Astrocyte (in vitro differentiated cells and primary cell): Measurements from ENCODE around the gene HMGN3. TPM values are rescaled to one million over a fixed set of nuclear protein-coding genes. Genes with fewer than 3 reads are reported as not detected.

ENCODE experiments used
- DNase-seq: peaks from one replicate; pipeline ENCODE4 v3.0.0-alpha.2; 2010; ENCODE audit warnings: low read depth
- FAIRE-seq: peaks from 2 replicates; lab custom pipeline; 2011; peaks lifted over from hg19 to GRCh38; lab: Jason Lieb, UNC
- H2AFZ ChIP-seq: 2 replicates; pipeline ENCODE4 v1.6.0; 2012; ENCODE audit warnings: low read depth, low read length, inconsistent platforms
- H3K27ac ChIP-seq: 2 replicates; pipeline ENCODE4 v1.5.1; 2011; ENCODE audit warnings: low read depth, low read length, inconsistent platforms
- H3K27me3 ChIP-seq: 2 replicates; pipeline ENCODE4 v1.6.0; 2011; ENCODE audit warnings: low read length, inconsistent platforms; ENCODE audit not compliant: insufficient read depth
- H3K36me3 ChIP-seq: 2 replicates; pipeline ENCODE4 v1.5.1; 2011; ENCODE audit warnings: low read length, inconsistent platforms; ENCODE audit not compliant: insufficient read depth
- H3K4me1 ChIP-seq: 2 replicates; pipeline ENCODE4 v1.5.1; 2011; ENCODE audit warnings: low read length, inconsistent platforms; ENCODE audit not compliant: insufficient read depth
- H3K4me2 ChIP-seq: 2 replicates; pipeline ENCODE4 v1.6.0; 2012; ENCODE audit warnings: low read length, inconsistent platforms
- H3K4me3 ChIP-seq: 2 replicates; pipeline ENCODE4 v1.5.1; 2011; ENCODE audit warnings: low read depth, mild to moderate bottlenecking, low read length, inconsistent platforms; ENCODE audit not compliant: insufficient read depth
- H3K79me2 ChIP-seq: 2 replicates; pipeline ENCODE4 v1.6.0; 2012; ENCODE audit warnings: mild to moderate bottlenecking, low read length, inconsistent platforms; ENCODE audit not compliant: insufficient read depth
- H3K9ac ChIP-seq: 2 replicates; pipeline ENCODE4 v1.6.0; 2012; ENCODE audit warnings: mild to moderate bottlenecking, low read length, inconsistent platforms
- H3K9me3 ChIP-seq: 2 replicates; pipeline ENCODE4 v1.5.1; 2012; ENCODE audit warnings: low read depth, mild to moderate bottlenecking, low read length, inconsistent platforms; ENCODE audit not compliant: insufficient read depth
- H4K20me1 ChIP-seq: 2 replicates; pipeline ENCODE4 v1.6.0; 2012; ENCODE audit warnings: low read length, inconsistent platforms; ENCODE audit not compliant: insufficient read depth
- H3K27ac Mint-ChIP-seq: one replicate; pipeline ENCODE4 v1.8.0; 2021; ENCODE audit warnings: mild to moderate bottlenecking, mixed read lengths; ENCODE audit not compliant: unreplicated experiment
- H3K27me3 Mint-ChIP-seq: one replicate; pipeline ENCODE4 v1.8.0; 2021; ENCODE audit warnings: low read depth, mixed read lengths; ENCODE audit not compliant: unreplicated experiment
- H3K36me3 Mint-ChIP-seq: one replicate; pipeline ENCODE4 v1.8.0; 2021; ENCODE audit warnings: low read depth, mixed read lengths; ENCODE audit not compliant: unreplicated experiment
- H3K4me1 Mint-ChIP-seq: one replicate; pipeline ENCODE4 v1.8.0; 2021; ENCODE audit warnings: low read depth, mixed read lengths; ENCODE audit not compliant: unreplicated experiment
- H3K4me3 Mint-ChIP-seq: one replicate; pipeline ENCODE4 v1.8.0; 2021; ENCODE audit warnings: mild to moderate bottlenecking, moderate library complexity, mixed read lengths; ENCODE audit not compliant: unreplicated experiment
- H3K9me3 Mint-ChIP-seq: one replicate; pipeline ENCODE4 v1.8.0; 2021; ENCODE audit warnings: mild to moderate bottlenecking, mixed read lengths; ENCODE audit not compliant: unreplicated experiment
- CTCF ChIP-seq: IDR thresholded peaks from 2 replicates; pipeline ENCODE4 v1.5.1; 2011; ENCODE audit warnings: low read depth, mild to moderate bottlenecking, inconsistent platforms, low read length, moderate library complexity; ENCODE audit not compliant: insufficient read depth
- EZH2 ChIP-seq: IDR thresholded peaks from 2 replicates; pipeline ENCODE4 v1.6.1; 2012; ENCODE audit warnings: mild to moderate bottlenecking, low read length, inconsistent platforms; ENCODE audit not compliant: insufficient read depth
- total RNA-seq: library from RNA; stranded (reverse); gene quantifications from 2 replicates; pipeline ENCODE4 v1.2.1, GENCODE V29; 2021

The HMGN3 gene
- total RNA-seq, 1 donor from 2014 or later, result 71.5 TPM

- H4K20me1 ChIP-seq, result no peaks in the 10 kb centered on the region
- no peak overlapping the region for H2AFZ ChIP-seq
- TF ChIP-seq EZH2 (no peak), CTCF (no peak)
- no peak overlapping the region for H3K4me2 ChIP-seq
- DNase-seq (no peak), FAIRE-seq (no peak)
- H3K27me3 Mint-ChIP-seq, result no peaks in the 10 kb centered on the region
- H3K9me3 Mint-ChIP-seq, result peaks cover 6% of the 10 kb centered on the region
- no peak overlapping the region for H3K27ac Mint-ChIP-seq
- H3K4me3 ChIP-seq, result no peak overlapping the region
- H3K36me3 ChIP-seq, result no peaks in the 10 kb centered on the region
- H3K4me3 Mint-ChIP-seq, result no peak overlapping the region
- H3K27me3 ChIP-seq, result no peaks in the 10 kb centered on the region
- H3K4me1 ChIP-seq, result no peaks in the 10 kb centered on the region
- H3K9ac ChIP-seq, result no peak overlapping the region
- H3K27ac ChIP-seq, result no peak overlapping the region
- H3K36me3 Mint-ChIP-seq, result no peaks in the 10 kb centered on the region
- no peaks in the 10 kb centered on the region for H3K79me2 ChIP-seq
- H3K9me3 ChIP-seq, result no peaks in the 10 kb centered on the region
- H3K4me1 Mint-ChIP-seq, result peaks cover 15% of the 10 kb centered on the region
Measured at GRCh38 chr6:79266051-79266450, 31.6 kb upstream of the HMGN3 start.

GRCh38 chr6:79263359-79263758 lies 28.9 kb upstream of the HMGN3 start:
- no peak for FAIRE-seq
- no peak overlapping the region for H3K4me3 ChIP-seq
- H3K27me3 ChIP-seq, result no peaks in the 10 kb centered on the region
- H3K36me3 ChIP-seq, result no peaks in the 10 kb centered on the region
- H3K4me2 ChIP-seq, result no peak overlapping the region
- H3K79me2 ChIP-seq, result no peaks in the 10 kb centered on the region
- Mint-ChIP-seq H3K27ac (no peak overlapping the region), H3K9me3 (peaks cover 17% of the 10 kb centered on the region), H3K36me3 (peaks cover 1% of the 10 kb centered on the region), H3K4me1 (peaks cover 2% of the 10 kb centered on the region), H3K27me3 (no peaks in the 10 kb centered on the region), H3K4me3 (no peak overlapping the region)
- no peaks in the 10 kb centered on the region for H4K20me1 ChIP-seq
- no peak overlapping the region for H3K9ac ChIP-seq
- no peak for DNase-seq
- H2AFZ ChIP-seq, result no peak overlapping the region
- H3K27ac ChIP-seq, result no peak overlapping the region
- H3K9me3 ChIP-seq, result no peaks in the 10 kb centered on the region
- no peak for TF ChIP-seq CTCF
- TF ChIP-seq EZH2, result no peak
- H3K4me1 ChIP-seq, result no peaks in the 10 kb centered on the region

GRCh38 chr6:79261666-79262065 lies 27.2 kb upstream of the HMGN3 start:
- Histone ChIP-seq H3K27me3 (no peaks in the 10 kb centered on the region), H3K4me1 (peaks cover 2% of the 10 kb centered on the region), H4K20me1 (no peaks in the 10 kb centered on the region), H3K27ac (no peak overlapping the region), H3K9me3 (no peaks in the 10 kb centered on the region), H3K4me3 (no peak overlapping the region), H3K79me2 (no peaks in the 10 kb centered on the region), H3K9ac (no peak overlapping the region), H2AFZ (no peak overlapping the region), H3K4me2 (no peak overlapping the region), H3K36me3 (no peaks in the 10 kb centered on the region)
- H3K36me3 Mint-ChIP-seq, result peaks cover 1% of the 10 kb centered on the region
- TF ChIP-seq EZH2, result no peak
- FAIRE-seq (no peak), DNase-seq (no peak)
- no peaks in the 10 kb centered on the region for H3K27me3 Mint-ChIP-seq
- H3K27ac Mint-ChIP-seq, result no peak overlapping the region
- peaks cover 7% of the 10 kb centered on the region for H3K4me1 Mint-ChIP-seq
- no peak overlapping the region for H3K4me3 Mint-ChIP-seq
- H3K9me3 Mint-ChIP-seq, result peaks cover 21% of the 10 kb centered on the region
